Skeletal muscle cell (primary cell): ENCODE measurements around the gene MYRIP.
A peak's percentile ranks its signal among the peaks of the same experiment; 100 is the strongest.
"Not testable (repeated sequence)": the region's sequence is repeated elsewhere in the genome, so short reads cannot be mapped to it uniquely, and the experiment has no call there.

Source experiments
- DNase-seq: peaks from one replicate; pipeline ENCODE4 v3.0.0-alpha.2; 2010; ENCODE audit warnings: low read depth
- H3K4me3 ChIP-seq: 2 replicates; pipeline ENCODE4 v1.5.1; 2011; ENCODE audit warnings: low read depth, mild to moderate bottlenecking, control low read depth, low read length, moderate library complexity

The MYRIP gene

GRCh38 chr3:39804951-39805350 is 4.5 kb upstream of the MYRIP start:
- H3K4me3 ChIP-seq: no peak overlapping the region
- peak; percentile 14 for DNase-seq

- DNase-seq: no peak
Observed at GRCh38 chr3:39805650-39806049, 3.8 kb upstream of the MYRIP start.

GRCh38 chr3:39806820-39807219 is 2.6 kb upstream of the MYRIP start:
- no peak overlapping the region for H3K4me3 ChIP-seq
- DNase-seq: no peak

More at GRCh38 chr3:39805650-39806049, 3.8 kb upstream of the MYRIP start:
- no peak overlapping the region for H3K4me3 ChIP-seq

GRCh38 chr3:39808467-39809180 is 785 bp upstream of the MYRIP start:
- peak overlapping the region; percentile 32 for H3K4me3 ChIP-seq
- no peak for DNase-seq

GRCh38 chr3:39809995-39810595 is 686 bp downstream of the MYRIP start:
- peak overlapping the region; percentile 36 for H3K4me3 ChIP-seq
- DNase-seq: no peak

GRCh38 chr3:39810647-39811161 is 1.3 kb downstream of the MYRIP start:
- no peak for DNase-seq
- H3K4me3 ChIP-seq: no peak overlapping the region

- no peak for DNase-seq
- H3K4me3 ChIP-seq: no peak overlapping the region
Observed at GRCh38 chr3:39811561-39811960, 2.2 kb downstream of the MYRIP start.

GRCh38 chr3:39812537-39812936 is 3.1 kb downstream of the MYRIP start:
- no peak for DNase-seq
- H3K4me3 ChIP-seq: no peak overlapping the region

- peak; percentile 78 for DNase-seq
- H3K4me3 ChIP-seq: no peak overlapping the region
Observed at GRCh38 chr3:39814007-39814406, 4.6 kb downstream of the MYRIP start.

- DNase-seq: no peak
- no peak overlapping the region for H3K4me3 ChIP-seq
Observed at GRCh38 chr3:39819899-39820298, 10.5 kb downstream of the MYRIP start.

GRCh38 chr3:39833764-39834163 is 24.4 kb downstream of the MYRIP start:
- H3K4me3 ChIP-seq, DNase-seq: not testable (repeated sequence)

- no peak for DNase-seq
Observed at GRCh38 chr3:39839484-39839883, 30.1 kb downstream of the MYRIP start.

GRCh38 chr3:39843440-39843839 is 34.0 kb downstream of the MYRIP start:
- no peak overlapping the region for H3K4me3 ChIP-seq
- DNase-seq: no peak

More at GRCh38 chr3:39839484-39839883, 30.1 kb downstream of the MYRIP start:
- no peak overlapping the region for H3K4me3 ChIP-seq

- no peak for DNase-seq
Observed at GRCh38 chr3:39848365-39848764, 39.0 kb downstream of the MYRIP start.

GRCh38 chr3:39849992-39850715 is 40.7 kb downstream of the MYRIP start:
- H3K4me3 ChIP-seq: no peak overlapping the region
- DNase-seq: no peak

More at GRCh38 chr3:39848365-39848764, 39.0 kb downstream of the MYRIP start:
- H3K4me3 ChIP-seq: no peak overlapping the region

GRCh38 chr3:39850716-39851032 is 41.3 kb downstream of the MYRIP start:
- no peak for DNase-seq
- no peak overlapping the region for H3K4me3 ChIP-seq

GRCh38 chr3:39855517-39855916 is 46.1 kb downstream of the MYRIP start:
- no peak overlapping the region for H3K4me3 ChIP-seq
- no peak for DNase-seq

- no peak overlapping the region for H3K4me3 ChIP-seq
- no peak for DNase-seq
Observed at GRCh38 chr3:39869890-39870289, 60.5 kb downstream of the MYRIP start.

- peak; percentile 9 for DNase-seq
Observed at GRCh38 chr3:39870706-39871105, 61.3 kb downstream of the MYRIP start.

GRCh38 chr3:39879581-39879980 is 70.2 kb downstream of the MYRIP start:
- no peak for DNase-seq
- H3K4me3 ChIP-seq: no peak overlapping the region

More at GRCh38 chr3:39870706-39871105, 61.3 kb downstream of the MYRIP start:
- H3K4me3 ChIP-seq: no peak overlapping the region
